HG03066 (cell line): ENCODE data around the gene GPM6B.

Experiments used
- ATAC-seq: cut with Tn5 transposase; IDR thresholded peaks from one replicate; pipeline ENCODE4 v1.9.1; 2021; ENCODE audit warnings: low read depth; ENCODE audit not compliant: unreplicated experiment

Gene GPM6B

DNA sequence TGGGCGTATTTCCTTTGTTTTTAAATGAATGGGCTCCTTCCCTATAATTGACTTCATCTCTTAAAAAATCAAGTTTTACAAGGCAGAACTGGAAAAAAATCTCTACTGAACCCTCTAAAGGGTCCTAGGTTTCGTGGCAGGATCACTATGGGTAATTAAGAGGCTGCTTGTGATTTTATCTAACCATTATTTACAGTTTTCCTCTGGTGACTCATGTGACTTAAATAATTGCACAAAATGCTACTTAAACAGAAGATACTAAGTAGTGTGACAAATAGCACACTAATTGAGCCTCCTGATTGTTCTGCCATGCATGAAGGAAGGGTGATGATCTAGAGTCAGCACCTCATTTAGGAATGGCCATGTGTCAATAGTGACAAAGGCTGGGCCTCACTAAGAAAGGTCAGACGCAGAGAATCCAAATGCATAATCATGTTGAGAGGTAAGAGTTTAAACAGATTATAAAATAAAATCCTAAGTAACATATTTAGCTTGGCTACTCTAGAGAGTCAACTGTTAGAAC lies 46.8 kb downstream of the GPM6B start:
- no peak for ATAC-seq

DNA sequence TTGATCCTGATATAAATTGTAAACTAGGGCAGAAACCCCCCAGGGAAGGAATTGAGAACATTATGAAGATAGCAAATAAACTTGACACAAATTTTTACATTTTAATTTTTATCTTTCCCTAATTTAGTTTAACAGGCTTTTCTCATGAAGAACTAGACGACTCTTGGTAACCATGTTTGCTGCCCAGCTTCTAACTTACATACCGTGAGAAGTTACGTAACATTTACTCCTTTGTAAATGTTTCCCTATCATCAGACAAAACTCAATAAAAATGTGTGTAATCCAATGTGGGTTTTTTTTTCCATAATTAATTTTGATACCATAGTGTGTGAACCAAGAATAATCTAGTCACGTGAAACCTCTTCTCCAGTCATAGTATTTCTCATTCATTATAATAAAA lies 48.0 kb downstream of the GPM6B start:
- ATAC-seq, result no peak

DNA sequence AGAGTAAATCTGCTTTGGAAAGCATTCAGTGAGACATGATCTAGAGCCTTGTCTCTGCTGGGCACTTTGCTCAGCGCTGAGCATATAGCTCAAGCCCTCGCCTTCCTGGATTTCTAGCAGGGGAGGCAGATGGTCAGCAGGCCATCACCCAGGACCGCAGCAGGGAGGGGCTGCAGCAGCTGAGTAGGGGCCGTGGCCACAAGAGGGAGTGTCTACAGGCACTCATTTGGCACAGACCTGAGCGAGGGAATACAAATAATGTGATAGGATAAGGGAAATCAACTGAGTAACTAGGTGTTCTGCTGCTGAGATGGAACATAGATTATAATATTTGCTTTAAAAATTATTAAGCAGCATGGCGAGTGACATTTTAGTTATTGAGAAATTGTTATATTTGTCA lies 52.1 kb downstream of the GPM6B start:
- no peak for ATAC-seq

DNA sequence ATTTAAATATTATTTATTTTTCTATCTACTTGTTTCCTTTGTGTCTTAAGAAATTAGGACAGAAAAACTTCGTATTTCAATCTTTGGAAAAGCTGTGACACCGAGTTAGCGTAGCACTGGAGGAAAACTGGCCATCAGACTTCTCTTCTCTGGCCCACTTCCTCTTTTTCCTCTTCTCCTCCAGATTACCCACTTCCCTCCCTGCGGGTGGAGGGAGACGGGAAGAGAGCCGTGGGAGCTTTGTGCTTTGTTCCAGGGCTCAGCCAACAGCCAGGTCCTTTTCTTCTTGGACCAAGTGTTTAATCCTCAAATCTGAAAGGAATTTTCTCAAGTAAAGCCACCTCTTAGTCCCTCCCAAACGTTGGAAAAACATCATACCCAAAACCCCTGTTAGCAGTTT lies 52.6 kb downstream of the GPM6B start:
- ATAC-seq, result no peak

DNA sequence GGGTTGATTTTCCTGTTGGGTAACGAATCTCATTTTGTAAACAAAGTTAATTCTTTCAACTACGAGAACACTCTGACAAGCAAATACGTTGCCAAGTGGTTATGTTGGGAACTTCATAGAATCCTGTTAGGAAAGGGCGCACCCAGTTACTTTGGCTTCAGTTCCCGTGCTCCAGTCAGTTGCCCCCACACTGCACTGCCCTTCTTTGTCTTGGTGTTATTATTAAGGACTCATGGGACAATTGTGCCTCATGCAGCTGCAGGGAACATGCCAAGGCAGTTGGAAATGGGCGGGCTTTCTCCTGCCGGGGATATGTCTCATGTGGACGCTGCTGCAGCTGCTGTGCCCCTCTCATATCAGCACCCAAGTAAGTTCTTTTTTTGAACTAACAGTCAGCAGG lies 53.4 kb downstream of the GPM6B start:
- no peak for ATAC-seq

DNA sequence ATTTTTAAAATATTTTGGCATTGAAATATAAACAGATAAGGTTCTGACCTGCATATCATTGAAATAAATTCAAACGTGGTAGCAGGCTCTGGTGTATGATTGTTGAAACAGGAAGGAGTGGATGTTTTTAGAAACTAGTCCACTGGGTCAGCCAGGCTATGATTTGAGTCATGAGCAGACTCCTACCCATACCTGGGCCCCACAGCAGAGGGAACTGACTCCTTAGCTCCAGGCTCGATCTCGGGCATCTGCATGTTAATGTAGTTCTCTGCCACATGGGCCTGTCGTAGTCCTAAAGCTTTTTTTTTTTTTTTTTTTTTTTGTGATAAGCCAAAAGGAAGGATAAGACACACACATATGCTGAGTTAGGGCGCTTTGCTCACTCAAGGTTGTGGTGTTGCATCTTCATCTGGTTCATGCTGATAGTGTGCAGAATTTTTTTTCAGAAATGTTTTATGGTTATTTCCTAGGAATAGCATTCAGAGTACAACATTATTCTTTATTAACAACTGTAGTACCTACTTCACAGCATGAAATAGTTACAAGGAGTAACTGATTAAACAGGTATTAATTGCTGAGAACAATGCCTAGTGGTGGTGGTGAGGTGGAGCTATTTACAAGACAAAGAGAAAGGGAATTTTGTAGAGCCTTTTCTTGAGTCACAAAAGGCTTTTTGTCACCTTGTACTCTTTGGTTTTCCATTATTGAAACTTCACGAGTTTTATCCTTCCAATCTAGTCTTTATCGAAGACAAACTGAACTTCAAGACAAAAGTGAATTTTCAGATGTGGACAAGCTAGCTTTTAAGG lies 55.1 kb downstream of the GPM6B start:
- ATAC-seq, result no peak

DNA sequence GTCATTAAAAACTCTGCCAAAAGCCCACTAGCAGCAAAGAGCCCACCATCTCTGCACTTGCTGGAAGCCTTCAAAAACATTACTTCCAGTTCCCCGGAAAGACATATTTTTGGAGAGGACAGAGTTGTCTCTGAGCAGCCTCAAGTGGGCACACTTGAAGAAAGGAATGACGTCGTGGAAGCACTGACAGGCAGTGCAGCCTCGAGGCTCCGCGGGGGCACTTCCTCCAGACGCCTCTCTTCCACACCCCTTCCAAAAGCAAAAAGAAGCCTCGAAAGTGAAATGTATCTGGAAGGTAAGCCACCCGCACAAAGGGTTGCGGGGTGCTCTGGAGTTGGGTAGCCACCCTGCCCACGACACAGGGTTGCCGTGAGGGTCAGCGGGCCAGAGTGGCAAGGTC lies 56.5 kb downstream of the GPM6B start:
- no peak for ATAC-seq

DNA sequence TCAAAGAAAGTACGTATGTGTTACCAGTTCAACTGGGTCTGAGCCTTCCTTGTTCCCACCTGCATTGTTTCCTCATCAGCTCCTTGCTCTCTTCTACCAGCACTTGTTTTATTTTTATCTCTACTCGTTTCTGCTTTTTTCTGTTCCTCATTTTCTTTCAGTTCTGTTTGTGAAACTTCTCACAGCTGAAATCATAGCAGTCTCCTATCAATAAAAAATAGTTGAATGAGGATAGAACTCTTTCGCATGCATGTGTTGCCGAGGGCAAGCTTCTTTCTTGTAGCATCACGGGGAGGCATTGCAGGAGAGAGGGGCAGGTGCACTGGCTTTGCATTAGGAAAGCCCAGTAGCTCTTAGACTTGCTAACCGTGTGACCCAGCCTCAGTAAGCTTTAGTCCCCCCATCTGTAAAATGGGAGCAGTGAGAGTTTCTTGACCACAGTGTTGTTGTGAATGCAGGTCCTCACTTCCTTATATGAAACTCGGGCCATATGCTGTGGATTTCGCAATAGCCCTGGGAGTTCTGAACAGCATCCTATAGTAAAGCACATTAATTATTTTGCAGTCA lies 57.7 kb downstream of the GPM6B start:
- peak; percentile 69 for ATAC-seq

DNA sequence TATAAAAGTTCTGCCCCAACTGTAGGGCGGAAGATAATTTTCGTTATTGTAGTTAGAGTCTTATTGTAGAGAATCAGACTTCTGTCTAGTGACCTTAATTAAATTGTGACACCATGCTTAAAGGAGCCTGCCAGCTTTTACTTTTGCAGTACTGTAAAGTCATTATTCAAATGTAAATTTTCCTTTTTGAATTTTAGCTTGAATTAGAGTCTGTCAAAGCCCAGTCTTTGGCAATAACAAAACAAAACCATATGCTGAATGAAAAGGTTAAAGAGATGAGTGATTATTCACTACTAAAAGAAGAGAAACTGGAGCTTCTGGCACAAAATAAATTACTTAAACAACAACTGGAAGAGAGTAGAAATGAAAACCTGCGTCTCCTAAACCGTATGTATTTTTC lies 60.5 kb downstream of the GPM6B start:
- ATAC-seq, result no peak

DNA sequence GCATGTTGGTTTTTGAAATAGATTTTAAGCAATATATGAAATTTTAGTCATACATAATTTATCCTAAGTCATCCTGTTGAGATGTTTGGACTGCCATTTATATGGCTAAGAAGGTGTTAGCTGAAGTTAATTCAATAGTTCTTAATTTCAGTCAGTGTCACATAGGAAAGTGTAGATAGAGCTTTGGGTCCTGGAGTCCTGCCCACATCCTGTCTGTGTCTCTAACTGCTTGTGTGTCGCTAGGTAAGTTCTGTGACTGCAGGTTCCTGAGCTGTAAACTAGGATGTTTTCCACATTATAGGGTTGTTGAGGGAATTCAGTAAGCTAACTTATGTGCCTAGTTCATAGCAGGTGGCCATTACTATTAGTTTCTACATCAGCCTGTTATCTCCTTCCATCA lies 61.6 kb downstream of the GPM6B start:
- ATAC-seq, result no peak

DNA sequence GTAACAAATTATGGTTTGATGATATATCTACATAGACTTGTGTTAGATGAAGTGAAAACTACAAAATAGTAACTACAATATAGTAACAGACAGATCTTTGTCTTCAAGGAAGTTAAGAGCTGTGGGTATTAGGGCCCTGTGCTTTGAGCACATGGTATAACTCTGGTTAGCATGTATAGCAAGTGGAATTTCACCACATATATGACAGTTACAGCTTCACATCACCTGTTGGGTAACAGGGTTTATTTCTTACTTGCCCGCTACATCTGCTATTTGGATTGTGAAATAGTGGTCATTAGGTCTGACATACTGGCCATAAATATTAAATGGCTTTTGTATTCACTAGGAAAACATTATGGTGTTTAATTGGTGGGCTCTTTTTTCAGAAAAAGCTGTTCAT lies 62.1 kb downstream of the GPM6B start:
- no peak for ATAC-seq

DNA sequence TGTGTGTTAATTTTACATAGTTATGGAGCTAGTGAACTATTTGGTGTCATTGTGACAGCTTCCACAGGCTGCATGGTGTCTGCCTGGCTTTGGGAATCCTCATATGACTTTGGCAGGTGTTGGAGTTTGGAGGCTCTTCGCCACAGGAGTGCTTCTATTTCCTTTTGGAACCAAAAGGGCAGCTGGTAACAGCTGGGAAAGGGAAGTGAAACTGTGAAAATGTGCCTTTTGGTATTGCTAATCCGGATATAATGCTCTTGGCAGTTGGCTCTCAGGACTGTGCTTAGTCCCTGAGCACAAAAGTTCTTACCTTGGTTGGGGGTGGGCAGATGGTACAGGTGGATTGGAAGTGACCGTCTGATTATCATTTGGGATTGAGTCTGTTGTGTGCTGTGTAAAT lies 64.2 kb downstream of the GPM6B start:
- ATAC-seq, result peak; percentile 63

DNA sequence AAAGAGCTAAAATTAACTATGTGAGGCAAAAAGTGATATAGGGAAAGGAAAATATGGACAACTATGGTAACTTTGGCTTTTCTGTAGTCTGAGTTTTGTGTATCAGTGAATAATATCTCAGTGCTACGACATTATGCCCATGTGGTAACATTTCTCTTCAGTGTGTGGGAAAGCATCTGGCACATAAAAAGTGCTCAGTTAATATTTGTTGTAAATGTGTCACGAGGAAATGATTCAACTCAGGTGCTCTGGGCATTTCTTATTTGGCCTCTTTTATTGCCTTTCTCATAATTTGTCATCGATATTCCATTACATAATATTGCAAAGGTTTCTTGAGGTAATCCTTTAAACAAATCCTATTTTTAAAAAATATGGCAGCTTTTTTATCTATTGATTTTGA lies 64.8 kb downstream of the GPM6B start:
- no peak for ATAC-seq

DNA sequence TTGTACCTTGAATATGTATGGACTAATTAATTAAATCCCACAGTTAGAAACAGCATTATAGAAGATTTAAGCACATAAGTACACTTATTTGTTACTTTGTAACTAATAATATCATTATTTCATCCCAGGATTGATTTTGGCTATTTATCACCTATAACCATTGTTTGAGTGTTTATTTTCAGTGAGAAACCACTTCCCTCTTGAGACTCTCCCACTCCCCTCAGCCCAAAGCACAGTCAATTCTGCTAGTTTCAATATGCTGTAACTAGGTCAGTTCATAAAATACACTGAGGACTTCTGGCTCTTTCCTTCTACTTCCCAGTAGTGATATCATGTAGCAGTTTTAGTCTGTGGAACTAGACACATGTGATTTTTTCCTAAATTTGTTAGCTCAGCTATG lies 66.1 kb downstream of the GPM6B start:
- peak; percentile 54 for ATAC-seq

DNA sequence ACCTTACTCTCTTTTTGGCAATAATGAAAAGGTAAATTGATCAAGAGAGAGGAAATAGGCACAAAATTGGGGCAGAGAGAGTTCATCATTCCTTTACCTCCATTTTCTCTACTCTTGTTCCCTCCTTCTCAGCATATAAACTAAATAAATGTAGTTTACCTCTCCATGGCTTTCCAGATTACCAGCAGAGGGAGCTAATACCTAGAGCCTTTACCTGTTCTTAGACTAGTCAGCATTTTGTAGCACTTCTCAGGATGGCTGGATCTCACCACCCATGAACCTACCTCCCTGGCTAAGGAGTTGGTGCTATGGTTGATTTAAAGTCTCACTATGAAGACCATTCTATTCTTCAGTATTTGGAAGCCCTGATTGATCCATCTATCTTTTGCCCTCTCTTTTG lies 66.7 kb downstream of the GPM6B start:
- no peak for ATAC-seq

DNA sequence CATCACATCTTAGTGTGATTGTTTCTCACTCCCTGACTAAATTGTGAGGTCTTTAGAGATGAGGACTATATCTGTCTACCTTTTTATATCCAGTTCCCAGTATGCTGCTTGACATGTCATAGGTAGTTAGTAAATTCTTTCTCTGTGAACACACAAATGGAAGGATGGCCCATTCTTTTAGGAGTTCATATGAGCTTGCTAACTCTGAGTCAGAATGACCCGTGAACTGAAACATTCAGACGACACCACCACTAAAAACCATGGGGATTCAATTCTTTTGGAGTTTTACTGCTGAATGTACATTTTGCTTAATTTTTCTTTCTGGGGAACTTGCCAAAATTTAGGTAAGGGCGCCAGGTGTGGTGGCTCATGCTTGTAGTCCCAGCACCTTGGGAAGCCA lies 68.4 kb downstream of the GPM6B start:
- no peak for ATAC-seq

DNA sequence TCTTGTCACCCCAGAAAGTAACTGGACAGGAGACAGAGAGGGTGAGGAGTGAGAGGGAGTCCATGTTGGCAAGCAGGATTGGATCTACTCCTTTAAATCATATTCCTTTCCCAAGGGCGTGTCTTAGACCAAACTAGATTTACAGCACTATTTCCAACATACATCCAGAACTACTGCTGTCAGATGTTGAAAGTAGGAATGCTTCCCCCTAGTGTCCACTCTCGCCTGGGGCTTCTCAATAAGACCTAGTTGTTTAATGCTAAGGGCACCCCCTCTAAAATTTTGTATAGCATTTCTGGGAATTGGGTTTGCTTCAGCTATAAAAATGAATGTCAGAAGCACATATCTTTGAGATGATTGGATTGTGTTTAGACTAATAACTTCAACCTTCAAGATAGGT lies 69.1 kb downstream of the GPM6B start:
- ATAC-seq, result no peak

DNA sequence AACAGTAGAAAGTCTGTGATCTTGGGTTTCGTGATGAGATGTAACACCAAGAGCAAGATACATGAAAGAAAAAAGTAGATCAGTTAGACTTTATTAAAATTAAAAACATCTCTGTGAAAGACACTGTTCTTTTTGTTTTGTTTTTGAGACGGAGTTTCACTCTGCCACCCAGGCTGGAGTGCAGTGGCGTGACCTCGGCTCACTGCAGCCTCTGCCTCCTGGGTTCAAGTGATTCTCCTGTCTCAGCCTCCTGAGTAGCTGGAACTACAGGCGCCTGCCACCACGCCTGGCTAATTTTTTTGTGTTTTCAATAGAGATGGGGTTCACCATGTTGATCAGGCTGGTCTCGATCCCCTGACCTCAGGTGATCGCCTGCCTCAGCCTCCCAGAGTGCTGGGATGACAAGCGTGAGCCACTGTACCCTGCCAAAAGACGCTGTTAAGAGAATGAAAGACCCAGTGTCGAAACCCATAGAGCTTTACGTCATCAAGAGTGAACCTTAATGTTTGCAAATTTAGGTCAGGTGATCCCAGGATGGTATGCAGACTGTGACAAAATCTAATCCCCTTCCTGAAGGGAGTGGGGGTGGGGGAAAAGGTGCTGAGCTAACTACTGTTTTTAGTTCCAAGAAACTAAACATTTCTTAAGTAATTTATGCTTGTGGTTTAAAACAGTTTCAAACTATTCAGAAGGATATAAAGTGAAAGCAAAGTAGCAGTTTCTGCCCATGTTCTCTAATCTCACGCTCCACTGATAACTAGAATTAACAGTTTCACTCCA lies 74.3 kb downstream of the GPM6B start:
- peak; percentile 91 for ATAC-seq

DNA sequence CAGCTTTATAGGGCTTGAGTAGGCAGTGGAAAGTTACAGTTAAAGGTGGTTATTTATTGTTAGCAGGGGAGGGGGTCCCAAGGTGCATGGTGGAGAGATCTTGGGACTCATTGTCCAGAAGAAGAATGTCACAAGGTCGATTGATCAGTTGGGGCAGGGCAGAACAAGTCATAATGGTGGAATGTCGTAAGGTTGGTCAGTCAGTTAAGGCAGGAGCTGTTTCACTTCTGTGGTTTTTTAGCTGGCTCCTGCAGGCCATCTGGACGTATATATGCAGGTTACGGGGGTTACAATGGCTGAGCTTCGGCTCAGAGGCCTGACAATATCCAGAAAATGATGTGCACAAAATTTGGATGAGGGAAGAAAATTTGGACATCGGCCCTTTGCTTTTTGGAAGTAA lies 75.2 kb downstream of the GPM6B start:
- no peak for ATAC-seq

DNA sequence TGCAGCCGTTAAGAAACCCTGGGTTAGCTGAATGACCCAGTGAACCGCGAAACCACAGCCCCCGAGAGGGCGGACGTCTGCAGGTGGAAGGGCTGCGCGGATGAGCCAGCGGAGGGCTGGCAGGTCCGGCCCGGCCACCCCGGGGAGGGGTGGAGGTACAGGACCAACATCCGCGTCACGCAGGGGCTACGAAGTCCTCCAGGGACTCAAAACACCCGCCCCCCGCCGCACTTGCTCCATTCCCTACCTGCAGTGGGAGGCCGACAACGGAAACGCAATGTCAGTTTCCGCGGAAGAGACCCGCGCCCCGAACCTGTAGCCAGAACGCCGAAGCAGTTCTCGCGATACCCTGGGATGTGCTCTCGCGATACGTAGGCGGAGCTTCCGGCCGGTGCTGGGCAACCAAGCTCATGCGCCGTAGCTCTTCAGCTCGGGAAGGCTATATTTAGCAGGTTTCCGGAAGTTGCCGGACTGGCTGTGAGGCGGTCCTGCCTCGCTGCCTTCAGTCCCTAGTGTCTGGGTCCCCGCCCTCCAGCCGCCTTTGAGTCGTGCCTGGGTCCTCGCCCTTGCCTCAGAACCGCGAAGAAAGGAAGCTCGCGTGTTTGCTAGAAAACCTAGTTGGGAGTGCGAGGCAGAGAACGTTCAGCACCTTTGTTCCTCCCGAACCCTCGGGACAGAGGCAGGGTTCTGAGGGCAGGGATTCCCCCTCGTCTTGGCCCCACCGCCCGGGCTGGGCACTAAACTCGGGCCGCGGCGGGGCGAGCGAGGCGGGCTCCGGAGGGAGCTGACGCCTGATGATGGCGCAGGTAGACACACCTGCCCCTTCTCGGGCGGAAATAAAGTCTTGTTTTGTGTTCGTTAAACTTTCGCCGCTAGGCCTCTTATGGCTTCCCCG lies 82.4 kb downstream of the GPM6B start, which contains the start of the genes OFD1 and TRAPPC2:
TSS of gene OFD1 (plus strand) at position 471 of the 895 bp plus-strand sequence. CDS start at position 795, 324 bp downstream.
TSS of gene TRAPPC2 (minus strand) at position 343 of the 895 bp plus-strand sequence. CDS start 14,657 bp downstream, outside the sequence.
- ATAC-seq, result peak; percentile 86
